Lung microvascular endothelial cell (primary cell): ENCODE measurements around the gene LRRC63. TPM values are rescaled to one million over a fixed set of nuclear protein-coding genes. Genes with fewer than 3 reads are reported as not detected.
"Not testable (repeated sequence)": the region's sequence is repeated elsewhere in the genome, so short reads cannot be mapped to it uniquely, and the experiment has no call there.

ENCODE experiments used
- DNase-seq, 2 donors: peaks; one replicate each; pipeline versions ENCODE4 v3.0.0 to v3.0.0-alpha.2; 2010; ENCODE audit warnings: low read depth in 2 of 2
- total RNA-seq: library from RNA; depleted of rRNA; stranded (reverse); fragments of >200 nt; gene quantifications from 2 replicates; pipeline ENCODE4 v1.2.1, GENCODE V29; 2014

Gene LRRC63, protein sequence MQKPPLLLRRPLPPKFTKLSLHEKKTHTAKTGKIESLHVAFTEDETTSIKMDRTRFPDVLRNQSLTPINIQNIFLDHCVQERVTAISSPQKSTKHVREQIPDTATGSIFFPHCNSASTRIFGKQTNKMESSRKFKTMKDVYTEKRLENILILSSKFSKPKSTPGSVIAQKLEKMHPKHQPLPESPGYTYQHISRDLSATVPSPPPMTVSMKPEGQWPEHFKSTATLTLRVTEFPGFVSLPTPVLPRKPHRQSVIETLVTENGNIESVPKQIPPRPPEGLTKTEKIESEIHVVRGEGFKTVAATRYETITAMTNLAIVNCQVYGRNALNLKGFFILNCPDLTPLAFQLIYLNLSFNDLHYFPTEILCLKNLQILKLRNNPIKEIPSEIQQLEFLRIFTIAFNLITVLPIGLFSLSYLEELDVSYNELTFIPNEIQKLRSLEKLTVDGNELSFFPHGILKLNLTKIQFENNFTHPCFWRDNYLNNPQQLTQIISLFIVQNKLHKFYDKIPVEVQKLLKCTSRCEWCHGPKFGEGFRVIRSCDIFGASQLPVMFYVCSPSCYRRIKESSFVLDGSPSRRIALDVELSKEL
- total RNA-seq = under 0.01 TPM in 2 replicates

DNA sequence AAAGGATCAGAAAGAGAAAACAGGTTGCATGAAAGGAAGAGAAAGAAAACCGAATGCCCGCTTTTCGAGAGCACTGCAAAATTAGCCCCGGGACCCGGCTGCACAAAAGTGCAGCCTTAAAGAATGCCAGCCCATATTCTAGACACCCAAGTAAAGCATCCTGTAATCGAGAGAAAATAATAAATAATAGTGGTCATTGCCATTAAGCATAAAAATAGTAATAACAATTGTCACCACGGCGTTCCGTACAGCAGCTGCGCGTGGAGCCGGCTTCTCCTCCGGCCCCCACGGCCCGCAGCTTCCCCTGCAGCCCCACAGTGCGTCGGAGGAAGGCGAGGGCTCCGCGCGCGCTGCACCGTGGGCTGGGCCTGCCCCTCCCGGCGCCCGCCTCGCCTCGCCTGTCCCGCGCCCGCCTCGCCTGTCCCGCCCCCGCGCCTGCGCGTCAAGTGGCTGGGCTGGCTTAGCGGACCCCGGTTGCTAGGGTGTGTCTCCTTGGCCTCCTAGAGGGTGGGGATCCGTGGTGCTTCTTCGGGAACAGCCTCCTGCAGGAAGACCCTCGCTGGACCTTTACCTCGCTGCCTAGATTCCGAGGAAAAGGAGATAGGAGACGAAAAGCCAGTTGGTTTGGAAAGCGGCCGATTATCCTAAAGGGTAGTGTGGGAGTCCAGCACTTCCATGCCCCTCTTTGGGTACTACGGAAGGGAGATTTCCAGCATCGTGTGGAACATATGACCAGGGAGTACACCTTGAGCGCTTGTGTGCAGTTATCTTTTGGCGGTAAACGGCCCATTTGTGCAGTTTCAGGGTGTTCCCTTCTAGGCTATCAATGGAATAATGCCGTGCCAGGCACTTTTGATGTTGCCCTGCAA is at the start of gene LRRC63:
TSS of gene LRRC63 (plus strand) at position 446 of the 869 bp plus-strand sequence. CDS start 1,107 bp downstream, outside the sequence.
- peak; percentile 47 to 53 for DNase-seq

- not testable (repeated sequence) for DNase-seq
These were observed 49.0 kb upstream of the LRRC63 start for GRCh38 chr13:46162741-46163140.

DNA sequence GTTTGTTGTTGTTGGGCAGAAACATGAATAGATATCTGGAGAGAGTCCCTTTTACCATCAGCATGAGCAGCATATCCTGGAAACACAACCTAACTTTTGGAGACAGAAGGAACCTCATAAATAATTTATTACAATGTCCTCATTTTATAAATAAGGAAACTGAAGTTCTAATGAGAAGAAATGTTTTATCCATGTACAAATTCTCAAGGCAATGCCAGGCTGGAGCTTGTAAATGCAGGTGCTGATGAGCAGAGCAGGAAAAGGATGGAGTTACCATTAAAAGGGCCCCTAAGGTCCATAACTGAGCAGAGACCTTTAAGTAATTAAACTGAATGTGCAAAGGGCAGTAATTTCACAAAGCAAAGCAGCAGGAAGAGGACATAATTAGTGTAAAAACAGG is 47.1 kb upstream of the LRRC63 start:
- DNase-seq = no peak

- no peak for DNase-seq
These were observed 46.1 kb upstream of the LRRC63 start for GRCh38 chr13:46165485-46166223.

DNA sequence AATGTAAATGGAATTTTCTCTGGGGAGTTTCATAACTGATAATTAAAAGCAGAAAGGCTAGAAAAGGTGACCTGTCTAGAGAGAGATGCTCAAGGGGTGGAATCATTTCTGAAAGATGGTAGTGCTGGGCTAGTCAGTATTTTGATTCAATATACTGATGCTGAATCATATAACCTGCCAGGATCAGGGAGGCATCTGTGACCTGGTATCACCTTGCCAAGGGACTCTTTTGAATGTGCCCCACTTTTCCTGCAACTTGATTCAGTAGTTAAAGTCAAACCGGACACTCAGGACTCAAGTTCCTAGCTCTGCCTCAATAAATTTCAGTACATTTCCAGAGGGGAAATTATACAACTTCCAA is 45.5 kb upstream of the LRRC63 start:
- DNase-seq = no peak

GRCh38 chr13:46166947-46167610 is 44.6 kb upstream of the LRRC63 start:
- DNase-seq = no peak

- DNase-seq = no peak
These were observed 43.4 kb upstream of the LRRC63 start for GRCh38 chr13:46168341-46168740.

DNA sequence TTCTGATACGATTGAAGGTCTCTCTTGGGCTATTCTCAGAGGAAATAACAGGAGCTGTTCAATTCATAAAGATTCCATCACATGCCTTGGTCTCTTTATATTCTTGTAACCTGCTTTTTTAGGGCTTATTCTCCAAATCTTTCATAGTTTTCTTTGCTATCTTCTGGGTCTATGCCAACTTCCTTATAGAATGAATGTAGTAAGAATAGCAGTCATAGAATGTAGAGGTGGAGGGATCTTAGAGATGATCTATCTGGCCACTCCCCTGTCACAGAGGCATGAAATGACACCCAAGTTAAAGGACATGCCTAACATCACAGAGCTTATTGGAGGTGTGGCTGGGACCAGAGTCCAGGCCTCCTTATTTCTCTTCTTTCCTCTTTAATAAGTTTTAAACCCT is 42.9 kb upstream of the LRRC63 start:
- no peak for DNase-seq

- no peak for DNase-seq
These were observed 42.0 kb upstream of the LRRC63 start for GRCh38 chr13:46169758-46170157.

GRCh38 chr13:46170268-46170667 is 41.5 kb upstream of the LRRC63 start:
- no peak for DNase-seq

GRCh38 chr13:46170687-46171086 is 41.0 kb upstream of the LRRC63 start:
- no peak for DNase-seq

- DNase-seq = no peak
These were observed 40.5 kb upstream of the LRRC63 start for GRCh38 chr13:46171217-46171616.

DNA sequence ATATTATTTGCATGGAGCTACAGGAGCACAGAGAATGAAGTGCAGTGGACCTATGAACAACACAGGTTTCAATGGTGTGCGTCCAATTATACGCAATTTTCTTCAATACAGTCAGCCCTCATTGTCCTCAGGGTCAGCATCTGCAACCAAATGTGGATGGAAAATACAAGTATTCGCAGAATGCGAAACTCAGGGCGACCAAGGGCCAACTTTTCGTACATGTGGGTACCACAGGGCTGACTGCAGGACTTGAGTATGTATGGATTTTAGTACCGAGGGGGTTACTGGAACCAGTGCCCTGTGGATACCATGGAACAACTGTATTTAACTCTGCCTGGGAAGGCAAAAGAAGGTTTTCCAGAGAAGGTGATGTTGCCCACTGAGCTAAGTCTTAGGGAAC is 40.0 kb upstream of the LRRC63 start:
- DNase-seq = no peak

DNA sequence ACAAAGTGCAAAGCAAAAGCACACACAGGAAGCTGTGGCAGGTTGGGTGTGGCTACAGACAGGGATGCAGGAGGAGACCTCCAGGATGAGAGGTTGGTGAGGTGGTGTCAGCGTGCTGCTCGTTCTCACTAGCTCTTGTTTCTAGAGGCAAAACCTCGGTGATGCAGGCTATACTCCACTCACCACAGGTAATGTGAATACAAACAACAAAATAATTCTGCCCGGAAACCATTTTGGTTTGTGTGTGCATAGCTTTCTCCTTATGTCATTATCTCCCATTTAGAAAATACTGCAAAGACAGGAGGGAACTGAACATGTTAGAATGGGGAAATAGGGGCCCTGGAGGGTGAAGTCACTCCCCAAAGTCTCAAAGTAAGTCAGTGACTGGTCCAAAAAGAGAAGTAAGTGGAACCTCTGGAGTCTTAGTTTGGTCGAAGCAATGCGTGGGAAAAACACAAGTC is 39.2 kb upstream of the LRRC63 start:
- no peak for DNase-seq

DNA sequence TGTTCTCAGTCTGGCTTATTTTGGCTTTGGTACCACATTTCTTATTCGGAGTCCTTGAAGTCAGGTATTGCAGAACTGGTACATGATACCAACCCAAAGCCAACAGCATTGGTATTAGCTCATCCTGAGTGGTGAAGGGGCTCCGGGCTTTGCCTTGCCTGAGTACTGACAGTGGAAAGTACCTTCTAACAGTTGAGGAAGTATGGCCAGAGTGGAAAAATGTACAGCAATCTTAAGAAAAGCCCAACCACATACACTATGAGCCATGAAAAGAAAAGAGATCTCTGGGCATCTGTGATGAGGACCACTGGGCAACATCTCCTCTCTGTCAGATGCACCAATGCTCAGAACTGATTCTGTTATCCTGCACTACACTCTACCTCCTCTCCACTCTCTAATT is 38.1 kb upstream of the LRRC63 start:
- DNase-seq = no peak

DNA sequence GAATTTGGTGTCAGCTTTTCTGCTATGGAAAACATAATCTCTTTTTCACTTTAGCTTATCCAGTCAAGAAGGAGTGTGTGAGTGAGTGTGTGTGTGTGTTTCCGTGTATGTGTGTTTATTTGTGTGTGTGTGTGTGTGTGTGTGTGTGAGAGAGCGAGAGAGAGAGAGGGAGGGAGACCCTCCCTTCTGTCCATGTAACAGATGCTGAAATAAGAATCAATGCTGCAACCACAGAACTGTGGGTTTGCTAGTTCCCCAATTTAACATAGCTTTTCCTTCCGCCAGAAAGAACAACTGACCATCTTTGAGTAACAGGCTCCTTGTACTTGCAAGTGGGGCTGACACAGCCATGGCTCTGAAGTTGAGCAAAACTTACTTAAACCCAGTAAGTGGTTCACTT is 35.0 kb upstream of the LRRC63 start:
- DNase-seq = no peak

DNA sequence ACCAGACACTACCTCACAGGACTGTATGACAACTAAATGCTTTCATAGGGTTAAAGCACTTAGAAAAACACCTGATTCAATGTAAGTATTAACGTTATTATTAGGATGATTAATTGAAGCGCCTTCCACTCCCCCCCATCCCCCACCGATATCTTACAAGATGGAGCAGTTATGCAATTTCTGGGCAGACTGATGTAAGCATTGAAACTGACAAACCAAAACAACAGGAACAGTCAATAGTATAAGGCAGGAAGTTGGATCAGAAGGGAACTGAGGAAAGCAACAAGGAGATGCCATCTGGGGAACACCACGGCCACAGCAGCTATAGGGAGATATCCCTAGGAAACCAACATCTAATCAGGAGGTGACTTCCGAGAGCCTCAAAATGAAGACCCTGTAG is 33.6 kb upstream of the LRRC63 start:
- DNase-seq = no peak

DNA sequence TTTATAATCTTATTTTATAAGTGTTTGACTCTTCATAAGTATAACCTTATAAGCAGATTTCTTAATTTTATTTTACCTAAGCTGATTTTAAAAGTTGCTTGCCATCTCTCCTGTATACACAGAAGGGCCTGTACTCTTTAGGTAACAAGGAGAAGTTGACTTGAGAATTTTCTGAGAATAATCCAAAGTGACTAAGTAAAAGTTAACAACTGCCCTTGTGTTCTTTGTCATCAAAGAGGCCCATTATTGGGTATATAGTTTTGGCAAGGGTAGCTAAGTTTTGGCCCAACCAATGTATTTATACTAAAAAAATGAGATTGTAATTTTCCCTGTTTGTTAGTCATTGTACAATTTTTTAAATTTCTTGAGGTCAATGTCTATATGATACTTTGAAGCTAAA is 32.9 kb upstream of the LRRC63 start:
- no peak for DNase-seq

- DNase-seq = no peak
These were observed 32.2 kb upstream of the LRRC63 start for GRCh38 chr13:46179491-46179908.

- no peak for DNase-seq
These were observed 31.6 kb upstream of the LRRC63 start for GRCh38 chr13:46179969-46180763.
